ENCODE results near the gene RMRP.

DNA sequence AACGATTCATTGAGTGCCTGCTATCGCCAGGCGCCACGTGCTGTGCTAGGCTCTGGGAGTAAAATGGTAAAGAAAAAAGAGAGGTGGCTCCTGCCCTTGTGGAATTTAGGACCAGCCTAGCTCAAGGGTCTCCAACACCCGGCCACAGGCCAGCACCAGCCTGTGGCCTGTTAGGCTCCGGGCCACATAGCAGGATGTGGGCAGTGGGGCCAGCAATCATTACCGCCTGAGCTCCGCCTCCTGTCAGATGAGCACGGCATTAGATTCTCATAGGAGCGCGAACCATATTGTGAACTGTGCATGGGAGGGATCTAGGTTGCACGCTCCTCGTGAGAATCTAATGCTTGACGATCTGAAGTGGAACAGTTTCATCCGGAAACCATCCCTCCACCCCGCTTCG, 1.5 kb downstream of the RMRP start:
- TF ChIP-seq, protein P1, sequence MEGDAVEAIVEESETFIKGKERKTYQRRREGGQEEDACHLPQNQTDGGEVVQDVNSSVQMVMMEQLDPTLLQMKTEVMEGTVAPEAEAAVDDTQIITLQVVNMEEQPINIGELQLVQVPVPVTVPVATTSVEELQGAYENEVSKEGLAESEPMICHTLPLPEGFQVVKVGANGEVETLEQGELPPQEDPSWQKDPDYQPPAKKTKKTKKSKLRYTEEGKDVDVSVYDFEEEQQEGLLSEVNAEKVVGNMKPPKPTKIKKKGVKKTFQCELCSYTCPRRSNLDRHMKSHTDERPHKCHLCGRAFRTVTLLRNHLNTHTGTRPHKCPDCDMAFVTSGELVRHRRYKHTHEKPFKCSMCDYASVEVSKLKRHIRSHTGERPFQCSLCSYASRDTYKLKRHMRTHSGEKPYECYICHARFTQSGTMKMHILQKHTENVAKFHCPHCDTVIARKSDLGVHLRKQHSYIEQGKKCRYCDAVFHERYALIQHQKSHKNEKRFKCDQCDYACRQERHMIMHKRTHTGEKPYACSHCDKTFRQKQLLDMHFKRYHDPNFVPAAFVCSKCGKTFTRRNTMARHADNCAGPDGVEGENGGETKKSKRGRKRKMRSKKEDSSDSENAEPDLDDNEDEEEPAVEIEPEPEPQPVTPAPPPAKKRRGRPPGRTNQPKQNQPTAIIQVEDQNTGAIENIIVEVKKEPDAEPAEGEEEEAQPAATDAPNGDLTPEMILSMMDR (IDR thresholded peaks at IDR 0.05; ENCODE audit: low read length) = no peak
- no peak for TF ChIP-seq EZH2 (optimal IDR thresholded peaks at IDR 0.05; ENCODE audit: low read depth, low read length)
